Activated T-cell treated with anti-CD3 and anti-CD28 coated beads for 24 hours (primary cell): ENCODE results near the gene UBE2F.

ENCODE experiments used
- DNase-seq: peaks from one replicate; pipeline ENCODE4 v3.0.0-alpha.2; 2020; ENCODE audit warnings: low read depth

Gene UBE2F

GRCh38 chr2:237966565-237967462 lies at the start of gene UBE2F:
Gene UBE2F, plus strand, starts transcription at chr2:237967014. Its CDS starts 6,094 bp downstream, at chr2:237973108.
- DNase-seq = peak; percentile 96

GRCh38 chr2:237917696-237918374 lies 49.0 kb upstream of the UBE2F start:
- no peak for DNase-seq

DNA sequence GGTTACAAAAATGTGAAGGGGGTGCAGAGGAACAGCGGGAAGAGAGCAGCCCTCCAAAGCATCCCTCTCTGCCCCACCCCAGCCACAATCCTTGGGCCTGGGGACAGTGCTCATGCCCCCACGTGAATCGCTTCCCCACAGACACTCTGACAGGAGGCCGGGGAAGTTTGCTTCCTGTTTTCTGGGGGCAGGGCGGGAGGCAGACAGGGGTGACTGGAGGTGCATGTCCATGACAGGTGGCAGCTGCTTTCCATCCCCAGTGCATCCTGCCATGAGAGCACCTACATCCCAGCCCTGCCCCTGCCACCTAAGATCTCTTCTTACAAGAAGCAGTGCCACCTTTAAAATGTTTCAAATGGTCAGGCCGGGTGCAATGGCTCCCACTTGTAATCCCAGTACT lies 47.2 kb upstream of the UBE2F start:
- DNase-seq = no peak

DNA sequence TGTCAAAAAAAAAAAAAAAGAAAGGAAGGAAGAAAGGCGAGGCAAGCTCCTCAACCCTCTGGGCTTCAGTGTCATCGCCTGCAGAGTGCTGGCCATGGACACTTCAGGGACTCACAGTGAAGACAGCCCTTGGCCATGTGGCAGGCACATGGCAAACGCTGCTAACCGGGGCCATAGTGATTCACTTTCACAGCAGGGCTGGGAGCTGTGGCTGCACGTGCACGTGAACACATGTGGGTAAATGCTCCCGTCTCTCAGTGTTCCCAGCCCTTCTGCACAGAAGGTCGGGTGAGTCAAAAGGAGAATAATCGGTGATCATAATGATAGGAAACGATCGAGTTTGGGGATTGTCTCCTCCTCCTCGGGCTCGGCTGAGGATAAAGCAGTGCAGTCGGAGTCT lies 46.1 kb upstream of the UBE2F start:
- DNase-seq = no peak

GRCh38 chr2:237921967-237922492 lies 44.8 kb upstream of the UBE2F start:
- DNase-seq = no peak

GRCh38 chr2:237922641-237923361 lies 44.0 kb upstream of the UBE2F start:
- no peak for DNase-seq

DNA sequence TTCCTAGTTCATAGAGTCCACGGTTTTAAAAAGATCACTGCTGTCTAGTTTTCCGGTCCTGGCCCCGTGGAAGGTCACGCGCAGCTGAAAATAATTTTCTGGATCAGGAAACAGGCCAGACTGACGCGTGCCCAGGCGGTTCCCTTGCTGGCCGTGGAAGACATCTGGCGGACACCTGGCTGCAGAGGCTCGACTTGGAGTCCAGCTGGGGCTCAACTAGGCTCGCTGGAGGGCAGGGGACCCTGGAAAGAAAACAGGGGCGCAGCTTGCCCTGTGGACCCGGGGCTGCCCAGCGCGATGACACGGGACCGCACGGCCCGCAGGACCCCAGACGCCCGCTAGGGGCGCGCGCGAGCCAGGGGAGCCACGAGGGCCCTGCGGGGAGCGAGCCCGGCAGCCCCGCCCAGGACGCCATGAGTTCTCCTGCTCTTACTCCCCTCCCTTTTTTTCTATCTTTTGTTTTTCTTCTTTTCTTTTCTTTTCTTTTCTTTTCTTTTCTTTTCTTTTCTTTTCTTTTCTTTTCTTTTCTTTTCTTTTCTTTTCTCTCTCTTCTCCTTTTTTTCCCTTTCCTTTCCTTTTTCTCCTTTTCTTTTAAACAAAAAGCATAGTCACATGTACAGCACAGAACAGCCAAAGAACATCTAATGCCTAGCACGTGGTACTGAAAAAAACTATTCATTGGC lies 43.2 kb upstream of the UBE2F start:
- DNase-seq = peak; percentile 78

GRCh38 chr2:237924164-237924534 lies 42.7 kb upstream of the UBE2F start:
- no peak for DNase-seq

GRCh38 chr2:237927135-237927534 lies 39.7 kb upstream of the UBE2F start:
- DNase-seq = no peak

- no peak for DNase-seq
Measured at GRCh38 chr2:237927986-237928385, 38.8 kb upstream of the UBE2F start.

- DNase-seq = no peak
Measured at GRCh38 chr2:237929979-237930378, 36.8 kb upstream of the UBE2F start.

GRCh38 chr2:237931205-237931721 lies 35.6 kb upstream of the UBE2F start:
- no peak for DNase-seq

- DNase-seq = no peak
Measured at GRCh38 chr2:237932731-237933131, 34.1 kb upstream of the UBE2F start.

DNA sequence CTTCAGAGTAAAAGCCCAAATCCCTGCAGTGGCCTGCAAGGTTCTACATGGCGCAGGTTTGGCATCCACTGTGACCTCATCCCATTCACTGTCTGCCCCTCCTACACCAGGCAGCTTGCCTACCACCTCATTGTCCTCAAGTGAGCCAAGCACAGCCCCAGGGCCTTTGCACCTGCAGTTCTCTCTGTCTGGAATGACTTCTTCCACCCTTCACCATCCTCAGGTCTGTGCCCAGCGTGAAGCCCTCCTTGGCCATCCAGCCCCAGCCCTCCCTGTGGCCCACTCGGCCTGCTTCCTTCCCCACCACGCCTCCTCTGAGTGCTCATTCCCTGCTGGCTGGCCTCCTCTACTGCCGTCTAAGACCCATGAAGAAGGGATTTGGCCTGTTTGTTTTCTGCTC lies 32.6 kb upstream of the UBE2F start:
- DNase-seq = no peak

- DNase-seq = no peak
Measured at GRCh38 chr2:237935740-237936452, 30.9 kb upstream of the UBE2F start.

GRCh38 chr2:237939251-237939650 lies 27.6 kb upstream of the UBE2F start:
- no peak for DNase-seq

- DNase-seq = no peak
Measured at GRCh38 chr2:237940828-237941227, 26.0 kb upstream of the UBE2F start.

DNA sequence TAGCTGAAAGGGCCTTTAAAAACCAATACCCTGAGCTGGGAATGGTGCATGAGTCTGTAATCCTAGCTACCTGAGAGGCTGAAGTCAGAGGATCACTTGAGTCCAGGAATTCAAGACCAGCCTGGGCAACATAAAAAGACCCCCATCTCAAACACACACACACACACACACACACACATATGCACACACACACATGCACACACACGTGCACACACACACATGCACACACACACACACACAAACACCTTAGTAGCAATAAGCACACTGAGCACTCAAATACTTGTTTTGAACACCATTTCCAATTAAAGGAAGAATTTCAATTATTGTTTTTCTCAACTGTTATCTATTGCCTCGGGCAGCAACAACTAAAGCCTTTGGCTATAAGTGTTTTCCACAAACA lies 25.6 kb upstream of the UBE2F start:
- no peak for DNase-seq

DNA sequence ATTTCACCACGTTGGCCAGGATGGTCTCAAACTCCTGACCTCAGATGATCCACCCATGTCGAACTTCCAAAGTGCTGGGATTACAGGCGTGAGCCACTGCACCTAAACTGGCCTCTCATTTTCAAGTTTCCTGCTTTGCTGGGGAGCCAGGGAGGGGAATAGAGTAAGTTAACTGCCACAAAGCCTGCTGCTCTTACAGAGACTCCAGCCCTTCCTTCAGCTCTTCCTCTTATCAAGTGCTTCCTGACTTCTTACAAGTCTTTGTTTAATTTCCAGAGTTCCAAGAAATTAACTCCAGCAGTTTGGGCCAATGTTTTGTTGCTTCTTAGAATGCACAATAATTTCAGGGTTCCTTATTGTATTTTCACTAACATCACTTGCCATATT lies 24.3 kb upstream of the UBE2F start:
- no peak for DNase-seq

GRCh38 chr2:237943395-237944094 lies 23.3 kb upstream of the UBE2F start:
- no peak for DNase-seq
